Heart left ventricle (tissue), 16 donors: ENCODE measurements around the gene RNF5. TPM values are rescaled to one million over a fixed set of nuclear protein-coding genes. Genes with fewer than 3 reads are reported as not detected.
A peak's percentile ranks its signal among the peaks of the same experiment; 100 is the strongest.

ENCODE experiments used
- ATAC-seq, 4 donors: fragments of 200-7000 bp; cut with Tn5 transposase; one replicate each; pipeline ENCODE4 v1.9.1; 2020 to 2022; ENCODE audit warnings: moderate library complexity in 4 of 4, mild to moderate bottlenecking in 3 of 4, moderate number of reproducible peaks in 1 of 4
- DNase-seq, 5 donors: peaks; one replicate each; pipeline ENCODE4 v3.0.0-alpha.2; 2020
- H3K27ac ChIP-seq, 12 donors: fragments of 200-600 bp; sonication (generic) in 4 of 12; one replicate each; pipeline versions ENCODE4 v1.5.0 to v1.8.0; 2016 to 2022; ENCODE audit warnings: mild to moderate bottlenecking in 2 of 12
- H3K27me3 ChIP-seq, 9 donors: fragments of 200-600 bp; sonication (generic) in 2 of 9; one replicate each; pipeline versions ENCODE4 v1.5.1 to v1.8.0; 2016 to 2022; ENCODE audit warnings: mild to moderate bottlenecking in 3 of 9
- H3K36me3 ChIP-seq, 9 donors: fragments of 200-600 bp; sonication (generic) in 2 of 9; one replicate each; pipeline versions ENCODE4 v1.5.0 to v1.8.0; 2018 to 2022; ENCODE audit warnings: mild to moderate bottlenecking in 2 of 9
- H3K4me1 ChIP-seq, 12 donors: fragments of 200-600 bp; sonication (generic) in 4 of 12; one replicate each; pipeline versions ENCODE4 v1.5.0 to v1.8.0; 2016 to 2022; ENCODE audit warnings: mild to moderate bottlenecking in 3 of 12
- H3K4me3 ChIP-seq, 12 donors: fragments of 200-600 bp; sonication (generic) in 4 of 12; one replicate each; pipeline versions ENCODE4 v1.5.0 to v1.8.0; 2017 to 2022; ENCODE audit warnings: mild to moderate bottlenecking in 9 of 12, moderate library complexity in 4 of 12
- H3K9me3 ChIP-seq, 12 donors: fragments of 200-600 bp; sonication (generic) in 4 of 12; one replicate each; pipeline versions ENCODE4 v1.5.0 to v1.8.0; 2016 to 2022; ENCODE audit warnings: mild to moderate bottlenecking in 1 of 12
- POLR2A ChIP-seq, 2 donors: fragments of 450-650 bp; IDR thresholded peaks; one replicate each; pipeline ENCODE4 v1.6.1; 2017; ENCODE audit warnings: antibody characterized with exemption in 2 of 2, mild to moderate bottlenecking in 2 of 2, moderate library complexity in 2 of 2
- WGBS, 4 donors: extraction: QIAGEN DNeasy Blood & Tissue Kit in 2 of 4; methylation state at CpG; one replicate each; pipeline versions ENCODE4 v1.1.5 to v1.1.7; 2013 to 2018; 5-methylcytosine and 5-hydroxymethylcytosine counted together
- intact Hi-C, 10 donors: fragments of 100-400 bp; cut with DNase I; formaldehyde crosslinking; loops; one replicate each; pipeline versions ENCODE4 v1.11.1 to v1.14.2; 2022
- polyA plus RNA-seq, 2 donors: library from polyadenylated mRNA; stranded (reverse); fragments of 200-250 nt; gene quantifications; one replicate each; pipeline ENCODE4 v1.2.3, GENCODE V29; 2013
- total RNA-seq, 9 donors: library from RNA; depleted of rRNA in 2 of 9; stranded (reverse); fragments of >200 nt in 2 of 9; fragmentation: NEBNext Ultra II Directional in 3 of 9; extraction: Animal tissue kit (Norgen Biotek cat#: 25700) in 3 of 9; gene quantifications; one replicate each; pipeline versions ENCODE4 v1.1.0 to v1.2.4, GENCODE V29; 2016 to 2023
- TF ChIP-seq, protein P1 (sequence below), 12 donors: fragments of 200-600 bp; sonication (generic) in 4 of 12; IDR thresholded peaks; one replicate each; pipeline versions ENCODE4 v1.5.0 to v1.8.0; 2018 to 2022; ENCODE audit warnings: antibody characterized with exemption in 12 of 12, mild to moderate bottlenecking in 5 of 12
- donor health status: ischemic (EF 13 %, LVEDD 7.1; RV severe dilation, severe dysfunction).
- donor health status: healthy with polysubstance abuse.
- donor health status: DM: no; HTN: yes; CAD: no.
- donor health status: DM: no; HTN: no; CAD: no.
- donor health status: ischemic (EF 25% LVEDD 6.9; RV normal size, moderate dysfunction).
- donor health status: ischemic (EF 25% LVEDD 5.7; RV mildly dilated, moderate dysfunction).
- donor health status: healthy.
- donor health status: DM: yes; HTN: yes; CAD: no.
- donor health status: ischemic (EF 35%, LVEDD 5.7; RV mildly dilated, moderate dysfunction).
- donor health status: nonischemic (EF 11% LVEDD 7.7; RV severe dilation, severe dysfunction).
- donor health status: DM: yes; HTN: yes; CAD: no.
- donor health status: PGD.
- donor health status: ischemic (EF 29% LVEDD 5.4; RV normal size, mild dysfunction).
- donor health status: nonischemic (EF 23%, LVEDD 6.1; RV moderate dilation, normal function).

RNF5 gene
- total and polyA plus RNA-seq, 11 donors, result 62.7 to 136 (median 89.9) TPM

DNA sequence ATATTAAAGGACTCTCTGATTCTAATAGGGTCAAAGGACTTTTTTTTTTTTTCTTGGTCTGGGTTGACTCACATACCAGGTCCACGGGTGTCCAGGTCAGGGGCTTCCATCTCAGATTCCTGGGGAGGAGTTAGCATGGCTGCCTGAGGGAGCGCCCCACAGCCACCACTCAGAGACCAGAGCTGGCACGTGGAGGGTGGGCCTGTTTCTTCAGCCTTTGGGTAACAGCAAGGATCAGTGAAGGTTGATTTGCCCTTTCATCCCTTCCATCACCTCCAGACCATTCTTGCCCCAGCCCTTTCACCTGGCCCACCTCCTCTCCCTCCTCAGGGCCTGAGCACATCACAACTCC, 20.1 kb downstream of the RNF5 start:
- H3K4me3 ChIP-seq, result no peak overlapping the region
- ATAC-seq, result no peak
- H3K4me1 ChIP-seq, result peaks cover 4 to 37% (median 21%) of the 10 kb centered on the region in 12 donors
- DNase-seq, result no peak
- no peaks in the 10 kb centered on the region for H3K27me3 ChIP-seq
- no peaks in the 10 kb centered on the region for H3K9me3 ChIP-seq
- WGBS, 4 donors, result 75 to 79% (median 77%) methylated on average over 3 of the region's 3 CpGs
- TF ChIP-seq, protein P1, sequence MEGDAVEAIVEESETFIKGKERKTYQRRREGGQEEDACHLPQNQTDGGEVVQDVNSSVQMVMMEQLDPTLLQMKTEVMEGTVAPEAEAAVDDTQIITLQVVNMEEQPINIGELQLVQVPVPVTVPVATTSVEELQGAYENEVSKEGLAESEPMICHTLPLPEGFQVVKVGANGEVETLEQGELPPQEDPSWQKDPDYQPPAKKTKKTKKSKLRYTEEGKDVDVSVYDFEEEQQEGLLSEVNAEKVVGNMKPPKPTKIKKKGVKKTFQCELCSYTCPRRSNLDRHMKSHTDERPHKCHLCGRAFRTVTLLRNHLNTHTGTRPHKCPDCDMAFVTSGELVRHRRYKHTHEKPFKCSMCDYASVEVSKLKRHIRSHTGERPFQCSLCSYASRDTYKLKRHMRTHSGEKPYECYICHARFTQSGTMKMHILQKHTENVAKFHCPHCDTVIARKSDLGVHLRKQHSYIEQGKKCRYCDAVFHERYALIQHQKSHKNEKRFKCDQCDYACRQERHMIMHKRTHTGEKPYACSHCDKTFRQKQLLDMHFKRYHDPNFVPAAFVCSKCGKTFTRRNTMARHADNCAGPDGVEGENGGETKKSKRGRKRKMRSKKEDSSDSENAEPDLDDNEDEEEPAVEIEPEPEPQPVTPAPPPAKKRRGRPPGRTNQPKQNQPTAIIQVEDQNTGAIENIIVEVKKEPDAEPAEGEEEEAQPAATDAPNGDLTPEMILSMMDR (IDR thresholded peaks at IDR 0.05), result no peak
- TF ChIP-seq POLR2A (IDR thresholded peaks at IDR 0.05), result no peak
- intact Hi-C loops, result loop anchor here in 2 of 10 donors (5.0 to 10.0 kb wide), 4 partner anchors 44 to 1006 kb away; partner anchors contain the start of genes HSD17B8 (in 1 of the 2), RING1 (in 1 of the 2), RXRB (in 1 of the 2) and SLC39A7 (in 1 of the 2)
- H3K36me3 ChIP-seq, result peaks cover 0 to 42% (median 17%) of the 10 kb centered on the region in 9 donors
- H3K27ac ChIP-seq, result peak overlapping the region in 8 of 12 donors; percentile 98 to 100 (median 100)

DNA sequence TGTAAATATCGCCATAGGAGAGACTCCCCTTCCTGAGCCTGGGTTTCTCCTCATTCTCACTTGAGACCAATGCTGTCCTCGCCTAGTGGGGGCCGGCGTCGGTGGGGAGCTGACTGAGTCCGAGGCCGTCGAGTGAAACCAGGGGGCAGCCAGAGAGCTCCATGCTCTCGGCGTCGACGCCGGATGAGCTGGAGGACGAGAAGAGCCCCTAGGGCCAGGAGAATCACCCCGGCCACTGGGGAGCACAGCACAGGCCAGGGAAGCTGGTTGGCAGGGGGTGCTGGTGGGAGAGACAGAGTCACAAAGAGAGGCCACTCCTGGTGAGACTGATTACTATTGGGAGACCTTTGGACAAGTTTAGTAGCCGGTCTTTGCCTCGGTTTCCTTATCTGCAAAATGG, 20.7 kb downstream of the RNF5 start:
- Histone ChIP-seq H3K4me1 (peaks cover 4 to 32% (median 20%) of the 10 kb centered on the region in 12 donors), H3K36me3 (peaks cover 0 to 45% (median 22%) of the 10 kb centered on the region in 9 donors), H3K9me3 (no peaks in the 10 kb centered on the region), H3K27me3 (no peaks in the 10 kb centered on the region), H3K4me3 (no peak overlapping the region), H3K27ac (peak overlapping the region in 3 of 12 donors; percentile 3 to 100 (median 98))
- DNase-seq, result no peak
- no peak for TF ChIP-seq POLR2A (IDR thresholded peaks at IDR 0.05)
- TF ChIP-seq, protein P1 (IDR thresholded peaks at IDR 0.05), result no peak
- 71 to 89% (median 82%) methylated on average over 10 to 17 of the region's 17 CpGs for WGBS, 4 donors
- intact Hi-C loops, result loop anchor here in 2 of 10 donors (5.0 to 10.0 kb wide), 4 partner anchors 43 to 1006 kb away; partner anchors contain the start of genes HSD17B8 (in 1 of the 2), RING1 (in 1 of the 2), RXRB (in 1 of the 2) and SLC39A7 (in 1 of the 2)
- no peak for ATAC-seq

- WGBS, 4 donors, result 82 to 91% (median 89%) methylated on average over 8 to 13 of the region's 13 CpGs
- no peak for DNase-seq
- Histone ChIP-seq H3K27me3 (no peaks in the 10 kb centered on the region), H3K27ac (no peak overlapping the region), H3K4me3 (no peak overlapping the region), H3K9me3 (no peaks in the 10 kb centered on the region), H3K4me1 (peaks cover 4 to 19% (median 11%) of the 10 kb centered on the region in 12 donors), H3K36me3 (peaks cover 0 to 59% (median 27%) of the 10 kb centered on the region in 9 donors)
- TF ChIP-seq POLR2A (IDR thresholded peaks at IDR 0.05), result no peak
- intact Hi-C loops, result no loop called here
- ATAC-seq, result no peak
Measured at GRCh38 chr6:32200711-32201475, 22.7 kb downstream of the RNF5 start.

DNA sequence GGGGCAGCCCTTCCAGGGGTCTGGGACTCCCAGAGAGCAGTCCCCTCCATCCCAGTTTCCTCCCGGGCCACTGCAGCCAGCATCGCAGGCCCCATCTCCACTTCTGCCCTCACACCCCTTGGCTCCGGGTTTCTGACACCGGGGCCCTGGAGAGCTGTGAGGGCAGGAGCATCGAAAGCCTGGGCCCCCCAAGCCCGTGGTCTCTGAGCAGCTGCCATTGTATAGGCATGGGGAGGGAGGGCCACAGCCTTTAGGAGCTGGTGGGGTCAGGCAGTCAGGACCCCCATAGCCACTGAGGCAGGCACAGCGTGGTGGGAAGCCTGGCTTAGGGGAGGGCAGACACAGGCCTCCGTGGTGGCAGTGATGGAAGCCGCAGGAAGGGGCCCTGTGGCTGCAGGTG, 24.0 kb downstream of the RNF5 start:
- H3K9me3 ChIP-seq, result no peaks in the 10 kb centered on the region
- ATAC-seq (no peak), DNase-seq (no peak)
- no peak for TF ChIP-seq POLR2A (IDR thresholded peaks at IDR 0.05)
- TF ChIP-seq, protein P1 (IDR thresholded peaks at IDR 0.05), result no peak
- no peaks in the 10 kb centered on the region for H3K27me3 ChIP-seq
- peaks cover 0 to 8% (median 4%) of the 10 kb centered on the region in 12 donors for H3K4me1 ChIP-seq
- no peak overlapping the region for H3K4me3 ChIP-seq
- intact Hi-C loops, result no loop called here
- H3K27ac ChIP-seq, result no peak overlapping the region
- WGBS, 4 donors, result 83 to 93% (median 86%) methylated on average over 7 to 9 of the region's 9 CpGs
- peaks cover 0 to 59% (median 27%) of the 10 kb centered on the region in 9 donors for H3K36me3 ChIP-seq
